Stimulated activated CD8-positive, alpha-beta memory T cell treated with anti-CD3 and anti-CD28 coated beads, Interleukin-12 subunit alpha, Interleukin-12 subunit beta, amount 100 ng/mL, for 1 hour (primary cell): ENCODE results near the gene DENND4C.
"Not testable (repeated sequence)": the region's sequence is repeated elsewhere in the genome, so short reads cannot be mapped to it uniquely, and the experiment has no call there.

Experiments used
- DNase-seq: peaks from one replicate; pipeline ENCODE4 v3.0.0-alpha.2; 2020; ENCODE audit warnings: low read depth

DENND4C gene

GRCh38 chr9:19410195-19410503 is 179.7 kb downstream of the DENND4C start:
- no peak for DNase-seq

- DNase-seq: no peak
Observed at GRCh38 chr9:19410594-19410993, 180.1 kb downstream of the DENND4C start.

GRCh38 chr9:19411316-19411715 is 180.8 kb downstream of the DENND4C start:
- no peak for DNase-seq

GRCh38 chr9:19413456-19413855 is 183.0 kb downstream of the DENND4C start:
- DNase-seq: not testable (repeated sequence)

GRCh38 chr9:19416143-19416542 is 185.7 kb downstream of the DENND4C start:
- DNase-seq: no peak

GRCh38 chr9:19420877-19421276 is 190.4 kb downstream of the DENND4C start:
- DNase-seq: no peak
